Tibial nerve (tissue), 4 donors: ENCODE measurements around the gene DPCD. TPM values are rescaled to one million over a fixed set of nuclear protein-coding genes. Genes with fewer than 3 reads are reported as not detected.

Experiments used
- DNase-seq, 2 donors: peaks; one replicate each; pipeline ENCODE4 v3.0.0-alpha.2; 2019; ENCODE audit warnings: low spot score in 2 of 2
- H3K27ac ChIP-seq, 4 donors: fragments of 200-600 bp; sonication (generic) in 3 of 4; one replicate each; pipeline ENCODE4 v1.5.1; 2017 to 2019; ENCODE audit warnings: mild to moderate bottlenecking in 1 of 4
- H3K27me3 ChIP-seq, 2 donors: fragments of 200-600 bp; sonication (generic) in 1 of 2; one replicate each; pipeline versions ENCODE4 v1.5.1 to v1.6.0; 2017 to 2019
- H3K36me3 ChIP-seq, 3 donors: fragments of 200-600 bp; sonication (generic); one replicate each; pipeline ENCODE4 v1.5.1; 2018 to 2019
- H3K4me1 ChIP-seq, 4 donors: fragments of 200-600 bp; sonication (generic) in 3 of 4; one replicate each; pipeline ENCODE4 v1.5.1; 2017 to 2019
- H3K4me3 ChIP-seq, 4 donors: fragments of 200-600 bp; sonication (generic) in 3 of 4; one replicate each; pipeline ENCODE4 v1.5.1; 2017 to 2019; ENCODE audit warnings: mild to moderate bottlenecking in 1 of 4, moderate library complexity in 1 of 4
- H3K9me3 ChIP-seq, 4 donors: fragments of 200-600 bp; sonication (generic) in 3 of 4; one replicate each; pipeline ENCODE4 v1.5.1; 2017 to 2019
- CTCF ChIP-seq, 5 experiments: fragments of 200-600 bp in 3 of 5; fragments of 450-650 bp in 2 of 5; sonication (generic) in 3 of 5; IDR thresholded peaks; one replicate each; pipeline ENCODE4 v1.5.1; 2016 to 2019; ENCODE audit warnings: antibody characterized with exemption in 5 of 5, mild to moderate bottlenecking in 3 of 5, moderate library complexity in 2 of 5
- EP300 ChIP-seq, 2 donors: sonication (generic); formaldehyde crosslinking; IDR thresholded peaks; one replicate each; pipeline ENCODE4 v1.6.1; 2017; ENCODE audit warnings: antibody characterized with exemption in 2 of 2, mild to moderate bottlenecking in 1 of 2
- POLR2A ChIP-seq, 2 donors: fragments of 450-650 bp; IDR thresholded peaks; one replicate each; pipeline ENCODE4 v1.6.1; 2017; ENCODE audit warnings: antibody characterized with exemption in 2 of 2, mild to moderate bottlenecking in 2 of 2, moderate library complexity in 2 of 2
- WGBS, 2 donors: methylation state at CpG; one replicate each; pipeline ENCODE4 v1.1.5; 2018; 5-methylcytosine and 5-hydroxymethylcytosine counted together
- total RNA-seq, 4 donors: library from RNA; depleted of rRNA; stranded (reverse); fragments of >200 nt; gene quantifications; one replicate each; pipeline ENCODE4 v1.1.0, GENCODE V29; 2016

The DPCD gene
- 10 to 100 TPM in 2 of 4 donors, 1 to 10 TPM in 2; 6.0 to 28.5 (median 16.3) TPM for total RNA-seq

- peak; percentile 98 to 99 for DNase-seq
- WGBS, 2 donors, result 0 to 1% methylated on average over 48 to 50 of the region's 50 CpGs
These were observed at the start of gene DPCD, which contains the start of gene POLL for GRCh38 chr10:101587725-101588653. Gene DPCD (plus strand): TSS chr10:101588321. CDS start chr10:101588337, 16 bp downstream. Gene POLL (minus strand): TSS chr10:101588257. CDS start chr10:101587360, 897 bp downstream.

GRCh38 chr10:101538446-101538845, 49.7 kb upstream of the DPCD start:
- DNase-seq, result no peak
- TF ChIP-seq EP300 (IDR thresholded peaks at IDR 0.05) (no peak), CTCF (IDR thresholded peaks at IDR 0.05) (no peak), POLR2A (IDR thresholded peaks at IDR 0.05) (no peak)
- Histone ChIP-seq H3K4me3 (no peak overlapping the region), H3K27ac (no peak overlapping the region), H3K27me3 (no peaks in the 10 kb centered on the region), H3K4me1 (no peaks in the 10 kb centered on the region), H3K9me3 (no peaks in the 10 kb centered on the region), H3K36me3 (peaks cover 0 to 58% (median 0%) of the 10 kb centered on the region in 3 donors)
- WGBS, 2 donors, result 87 to 100% methylated on average over 2 of the region's 2 CpGs

More at GRCh38 chr10:101587725-101588653, at the start of gene DPCD, which contains the start of gene POLL:
- H3K4me3 ChIP-seq, result peak within 1 kb of the TSS; percentile 62 to 88 (median 77)
- no peaks in the 10 kb centered on the region for H3K9me3 ChIP-seq
- H3K27me3 ChIP-seq, result no peaks in the 10 kb centered on the region
- peaks cover 0 to 33% (median 6%) of the 10 kb centered on the region in 3 donors for H3K36me3 ChIP-seq
- peak within 1 kb of the TSS; percentile 21 to 80 (median 71) for H3K27ac ChIP-seq
- H3K4me1 ChIP-seq, result peaks cover 0 to 29% (median 16%) of the 10 kb centered on the region in 4 donors
- TF ChIP-seq POLR2A (IDR thresholded peaks at IDR 0.05) (no peak), EP300 (IDR thresholded peaks at IDR 0.05) (peak; percentile 63 to 74)

GRCh38 chr10:101545898-101546297, 42.2 kb upstream of the DPCD start:
- no peaks in the 10 kb centered on the region for H3K9me3 ChIP-seq
- H3K27me3 ChIP-seq, result no peaks in the 10 kb centered on the region
- peaks cover 0 to 22% (median 0%) of the 10 kb centered on the region in 3 donors for H3K36me3 ChIP-seq
- no peak overlapping the region for H3K27ac ChIP-seq
- TF ChIP-seq EP300 (IDR thresholded peaks at IDR 0.05) (no peak), POLR2A (IDR thresholded peaks at IDR 0.05) (no peak), CTCF (IDR thresholded peaks at IDR 0.05) (no peak)
- H3K4me1 ChIP-seq, result peaks cover 0 to 7% (median 0%) of the 10 kb centered on the region in 4 donors
- no peak for DNase-seq
- no peak overlapping the region for H3K4me3 ChIP-seq

GRCh38 chr10:101550965-101551364, 37.2 kb upstream of the DPCD start:
- 79 to 88% methylated on average over 2 of the region's 2 CpGs for WGBS, 2 donors
- peaks cover 0 to 56% (median 0%) of the 10 kb centered on the region in 3 donors for H3K36me3 ChIP-seq
- H3K4me3 ChIP-seq, result no peak overlapping the region
- DNase-seq, result no peak
- no peaks in the 10 kb centered on the region for H3K9me3 ChIP-seq
- H3K27me3 ChIP-seq, result no peaks in the 10 kb centered on the region
- no peak overlapping the region for H3K27ac ChIP-seq
- TF ChIP-seq EP300 (IDR thresholded peaks at IDR 0.05) (no peak), CTCF (IDR thresholded peaks at IDR 0.05) (no peak), POLR2A (IDR thresholded peaks at IDR 0.05) (no peak)
- H3K4me1 ChIP-seq, result peaks cover 0 to 7% (median 0%) of the 10 kb centered on the region in 4 donors

- H3K27ac ChIP-seq, result no peak overlapping the region
- 98% methylated on average over 3 of the region's 3 CpGs for WGBS, 2 donors
- H3K36me3 ChIP-seq, result peaks cover 0 to 57% (median 0%) of the 10 kb centered on the region in 3 donors
- DNase-seq, result no peak
- H3K9me3 ChIP-seq, result no peaks in the 10 kb centered on the region
- TF ChIP-seq CTCF (IDR thresholded peaks at IDR 0.05), result no peak
- peaks cover 0 to 7% (median 0%) of the 10 kb centered on the region in 4 donors for H3K4me1 ChIP-seq
- no peak overlapping the region for H3K4me3 ChIP-seq
- H3K27me3 ChIP-seq, result no peaks in the 10 kb centered on the region
These were observed 35.7 kb upstream of the DPCD start for GRCh38 chr10:101552442-101552841.
